Measurements from ENCODE around the gene FSTL4. TPM values are rescaled to one million over a fixed set of nuclear protein-coding genes. Genes with fewer than 3 reads are reported as not detected.

Gene FSTL4
- total RNA-seq, 1 experiment from 2014 or later, result 2.7 TPM

DNA sequence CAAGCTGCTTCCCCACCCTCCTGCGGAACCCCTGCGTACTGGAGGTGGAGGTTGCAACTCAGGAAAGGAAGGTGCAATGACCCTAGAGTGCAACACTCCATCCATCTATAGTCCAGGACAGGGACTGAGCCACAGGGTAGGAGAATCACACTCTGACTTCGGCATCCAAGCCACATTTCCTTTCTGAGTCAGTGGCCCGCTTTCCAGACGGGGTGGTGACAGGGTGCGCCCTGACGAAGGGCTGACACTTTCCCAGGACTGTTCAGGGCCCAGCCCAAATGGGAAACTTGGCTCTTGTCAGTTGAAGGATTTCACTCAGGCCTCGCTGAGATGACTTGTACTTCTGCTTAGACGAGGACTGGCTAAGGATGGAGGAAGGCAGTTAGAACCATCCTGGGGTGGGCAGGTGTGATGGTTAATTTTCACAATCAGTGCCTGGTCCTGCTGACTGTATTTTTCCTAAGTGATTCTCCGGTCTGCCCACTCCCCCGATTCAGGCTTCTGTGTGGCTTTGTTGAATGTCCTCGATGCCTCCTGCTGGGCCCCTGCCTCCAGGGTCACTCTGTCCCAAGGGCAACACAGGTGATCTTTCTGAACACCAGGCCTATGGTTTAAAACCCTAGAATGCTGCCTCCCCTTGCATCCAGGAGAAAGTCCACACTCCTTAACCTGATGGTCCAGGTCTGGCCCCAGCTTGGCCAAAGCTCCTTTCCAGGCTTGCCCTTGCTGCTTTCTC, 228.1 kb downstream of the FSTL4 start:
- H3K4me1 Mint-ChIP-seq (ENCODE audit: low read depth, unreplicated experiment), result no peaks in the 10 kb centered on the region
- no peak overlapping the region for H3K4me3 Mint-ChIP-seq (ENCODE audit: unreplicated experiment)
- ChIA-PET POLR2A (no interaction called here), CTCF (no interaction called here)
- H3K27ac Mint-ChIP-seq (ENCODE audit: unreplicated experiment), result no peak overlapping the region
- peaks cover 26% of the 10 kb centered on the region for H3K27me3 Mint-ChIP-seq (ENCODE audit: insufficient read depth, unreplicated experiment)
- BruUV-seq (replicated peaks), result no TSS peak
- Histone ChIP-seq H3K9me3 (no peaks in the 10 kb centered on the region), H3K4me1 (no peaks in the 10 kb centered on the region), H3K36me3 (ENCODE audit: control insufficient read depth, insufficient read depth, low read length) (no peaks in the 10 kb centered on the region; the same call in 1 of the 2 replicates), H3K27me3 (replicated peaks; ENCODE audit: control insufficient read depth, insufficient read depth, low read length) (no peaks in the 10 kb centered on the region; the same call in 1 of the 2 replicates), H3K4me3 (ENCODE audit: low read depth, low read length) (no peak overlapping the region)
- no peak for DNase-seq
- TF ChIP-seq, protein P1, sequence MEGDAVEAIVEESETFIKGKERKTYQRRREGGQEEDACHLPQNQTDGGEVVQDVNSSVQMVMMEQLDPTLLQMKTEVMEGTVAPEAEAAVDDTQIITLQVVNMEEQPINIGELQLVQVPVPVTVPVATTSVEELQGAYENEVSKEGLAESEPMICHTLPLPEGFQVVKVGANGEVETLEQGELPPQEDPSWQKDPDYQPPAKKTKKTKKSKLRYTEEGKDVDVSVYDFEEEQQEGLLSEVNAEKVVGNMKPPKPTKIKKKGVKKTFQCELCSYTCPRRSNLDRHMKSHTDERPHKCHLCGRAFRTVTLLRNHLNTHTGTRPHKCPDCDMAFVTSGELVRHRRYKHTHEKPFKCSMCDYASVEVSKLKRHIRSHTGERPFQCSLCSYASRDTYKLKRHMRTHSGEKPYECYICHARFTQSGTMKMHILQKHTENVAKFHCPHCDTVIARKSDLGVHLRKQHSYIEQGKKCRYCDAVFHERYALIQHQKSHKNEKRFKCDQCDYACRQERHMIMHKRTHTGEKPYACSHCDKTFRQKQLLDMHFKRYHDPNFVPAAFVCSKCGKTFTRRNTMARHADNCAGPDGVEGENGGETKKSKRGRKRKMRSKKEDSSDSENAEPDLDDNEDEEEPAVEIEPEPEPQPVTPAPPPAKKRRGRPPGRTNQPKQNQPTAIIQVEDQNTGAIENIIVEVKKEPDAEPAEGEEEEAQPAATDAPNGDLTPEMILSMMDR (IDR thresholded peaks at IDR 0.05; ENCODE audit: insufficient read depth in 1 of 2, low read depth in 1 of 2, low read length in 1 of 2, severe bottlenecking in 1 of 2, unreplicated experiment in 1 of 2), result no peak
- H3K9me3 Mint-ChIP-seq (ENCODE audit: unreplicated experiment), result peaks cover 3% of the 10 kb centered on the region
- no peaks in the 10 kb centered on the region for H3K36me3 Mint-ChIP-seq (ENCODE audit: insufficient read depth, unreplicated experiment)
- intact Hi-C loops (cut with micrococcal nuclease; ENCODE audit: unreplicated experiment), result no loop called here

DNA sequence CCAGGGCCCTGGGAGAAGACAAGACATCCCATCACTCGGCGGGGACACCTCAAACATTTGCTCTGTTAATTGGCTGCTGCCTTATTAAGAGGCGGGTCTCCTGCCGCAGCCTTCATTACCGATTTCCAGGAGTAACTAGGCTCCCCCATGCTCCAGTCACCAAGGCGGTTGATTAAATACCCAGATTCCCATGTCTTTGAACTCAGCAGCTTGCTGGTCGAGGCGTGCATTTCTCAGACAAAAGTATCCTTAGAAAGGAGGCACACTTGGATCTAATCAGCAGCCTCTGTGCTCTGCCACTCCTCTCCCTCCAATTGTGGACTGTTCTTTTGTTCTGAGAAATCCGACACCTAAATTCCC, 228.8 kb downstream of the FSTL4 start:
- TF ChIP-seq, protein P1 (IDR thresholded peaks at IDR 0.05; ENCODE audit: insufficient read depth in 1 of 2, low read depth in 1 of 2, low read length in 1 of 2, severe bottlenecking in 1 of 2, unreplicated experiment in 1 of 2), result no peak
- ChIA-PET CTCF (no interaction called here), POLR2A (no interaction called here)
- H3K36me3 ChIP-seq (ENCODE audit: control insufficient read depth, insufficient read depth, low read length), result no peaks in the 10 kb centered on the region; the same call in 1 of the 2 replicates
- peaks cover 10% of the 10 kb centered on the region for H3K9me3 Mint-ChIP-seq (ENCODE audit: unreplicated experiment)
- H3K36me3 Mint-ChIP-seq (ENCODE audit: insufficient read depth, unreplicated experiment), result no peaks in the 10 kb centered on the region
- intact Hi-C loops (cut with micrococcal nuclease; ENCODE audit: unreplicated experiment), result no loop called here
- no TSS peak for BruUV-seq (replicated peaks)
- H3K27me3 ChIP-seq (replicated peaks; ENCODE audit: control insufficient read depth, insufficient read depth, low read length), result no peaks in the 10 kb centered on the region; the same call in 1 of the 2 replicates
- DNase-seq, result no peak
- no peaks in the 10 kb centered on the region for H3K4me1 Mint-ChIP-seq (ENCODE audit: low read depth, unreplicated experiment)
- no peaks in the 10 kb centered on the region; the same call in 1 of the 2 replicates for H3K9me3 ChIP-seq
- no peak overlapping the region for H3K4me3 Mint-ChIP-seq (ENCODE audit: unreplicated experiment)
- H3K4me1 ChIP-seq, result no peaks in the 10 kb centered on the region
- H3K27ac Mint-ChIP-seq (ENCODE audit: unreplicated experiment), result no peak overlapping the region
- H3K4me3 ChIP-seq (ENCODE audit: low read depth, low read length), result no peak overlapping the region
- peaks cover 24% of the 10 kb centered on the region for H3K27me3 Mint-ChIP-seq (ENCODE audit: insufficient read depth, unreplicated experiment)

DNA sequence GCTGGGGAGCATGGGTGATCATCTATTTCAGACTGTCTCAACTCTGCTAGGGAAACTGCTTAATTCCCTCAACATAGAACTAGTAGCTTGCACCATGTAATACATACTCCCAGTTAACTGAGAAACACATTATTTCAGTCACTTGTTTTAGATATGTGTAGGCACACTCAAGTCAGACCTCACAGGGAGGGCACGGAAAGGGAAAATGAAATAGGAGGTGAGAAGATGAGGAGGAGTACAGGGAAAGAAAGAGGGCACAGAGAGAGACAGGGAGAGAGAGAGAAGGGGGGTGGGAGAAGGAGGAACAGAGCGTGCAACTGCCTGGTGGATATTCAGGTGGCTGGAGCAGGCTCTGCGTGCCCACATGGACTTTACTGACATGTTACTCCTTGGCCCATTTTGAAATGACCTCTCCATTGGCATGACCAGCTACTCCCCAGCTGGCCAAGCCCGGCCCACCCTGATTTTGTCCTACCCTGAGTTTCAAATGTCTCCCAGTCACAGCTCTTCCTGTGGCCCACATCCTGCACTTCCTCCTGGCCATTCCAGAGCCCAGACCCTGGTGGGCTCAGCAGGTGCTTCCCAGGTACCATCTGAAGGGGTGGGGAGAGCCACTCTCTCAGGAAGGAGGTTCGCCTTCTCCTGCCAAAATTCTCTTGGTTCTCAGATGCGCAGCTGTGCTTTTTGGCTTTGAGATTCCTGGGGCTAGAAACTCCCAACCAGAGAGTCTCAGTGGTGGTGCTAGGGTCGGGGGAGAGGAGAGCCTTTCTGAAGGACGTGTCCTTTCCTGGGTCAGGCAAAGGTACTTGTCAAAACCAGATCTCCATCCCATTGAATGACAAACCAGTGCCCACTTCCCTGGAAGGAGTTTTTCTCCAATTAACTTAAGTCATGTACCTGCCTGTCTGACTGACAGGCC, 229.4 kb downstream of the FSTL4 start:
- Histone ChIP-seq H3K27me3 (replicated peaks; ENCODE audit: control insufficient read depth, insufficient read depth, low read length) (no peaks in the 10 kb centered on the region; the same call in 1 of the 2 replicates), H3K4me1 (no peaks in the 10 kb centered on the region), H3K4me3 (ENCODE audit: low read depth, low read length) (no peak overlapping the region), H3K9me3 (peaks cover 3% of the 10 kb centered on the region), H3K36me3 (ENCODE audit: control insufficient read depth, insufficient read depth, low read length) (no peaks in the 10 kb centered on the region; the same call in 1 of the 2 replicates)
- CTCF ChIA-PET, result no interaction called here
- Mint-ChIP-seq H3K9me3 (ENCODE audit: unreplicated experiment) (peaks cover 15% of the 10 kb centered on the region), H3K27ac (ENCODE audit: unreplicated experiment) (no peak overlapping the region), H3K27me3 (ENCODE audit: insufficient read depth, unreplicated experiment) (peaks cover 22% of the 10 kb centered on the region), H3K4me1 (ENCODE audit: low read depth, unreplicated experiment) (no peaks in the 10 kb centered on the region), H3K4me3 (ENCODE audit: unreplicated experiment) (no peak overlapping the region), H3K36me3 (ENCODE audit: insufficient read depth, unreplicated experiment) (no peaks in the 10 kb centered on the region)
- POLR2A ChIA-PET, result no interaction called here
- no peak for DNase-seq
- no TSS peak for BruUV-seq (replicated peaks)
- TF ChIP-seq, protein P1 (IDR thresholded peaks at IDR 0.05; ENCODE audit: insufficient read depth in 1 of 2, low read depth in 1 of 2, low read length in 1 of 2, severe bottlenecking in 1 of 2, unreplicated experiment in 1 of 2), result no peak
- intact Hi-C loops (cut with micrococcal nuclease; ENCODE audit: unreplicated experiment), result no loop called here
